Measurements from ENCODE around the gene APBB2.
"Not testable (repeated sequence)": the region's sequence is repeated elsewhere in the genome, so short reads cannot be mapped to it uniquely, and the experiment has no call there.

APBB2 gene

GRCh38 chr4:40998675-40999358, 215.5 kb downstream of the APBB2 start:
- Histone ChIP-seq H2AFZ (ENCODE audit: low read length) (no peak overlapping the region), H3K27ac (ENCODE audit: low read depth, low read length, poor library complexity, severe bottlenecking) (no peak overlapping the region)

GRCh38 chr4:40995850-40996249, 218.5 kb downstream of the APBB2 start:
- Histone ChIP-seq H3F3A (ENCODE audit: insufficient read depth, low read length) (no peaks in the 10 kb centered on the region), H3K9me3 (ENCODE audit: low read length) (no peaks in the 10 kb centered on the region), H3K36me3 (ENCODE audit: insufficient read depth, low read length) (no peaks in the 10 kb centered on the region), H3K27ac (ENCODE audit: low read depth, low read length, poor library complexity, severe bottlenecking) (no peak overlapping the region), H4K20me1 (ENCODE audit: insufficient read depth, low read length) (no peaks in the 10 kb centered on the region), H2AFZ (ENCODE audit: low read length) (no peak overlapping the region), H3K4me3 (ENCODE audit: low read depth, low read length, poor library complexity, severe bottlenecking) (no peak overlapping the region), H3K27me3 (ENCODE audit: insufficient read depth, low read length) (no peaks in the 10 kb centered on the region), H3K9me2 (ENCODE audit: low read depth, low read length) (no peaks in the 10 kb centered on the region), H3K4me2 (ENCODE audit: low read length) (no peak overlapping the region), H3K9ac (ENCODE audit: low read length) (no peak overlapping the region), H3K79me2 (ENCODE audit: insufficient read depth, low read length) (no peaks in the 10 kb centered on the region), H3K4me1 (ENCODE audit: insufficient read depth, low read length, severe bottlenecking) (peaks cover 27% of the 10 kb centered on the region)
- no peak for TF ChIP-seq CTCF (IDR thresholded peaks at IDR 0.05; ENCODE audit: low read length)
- no peak for TF ChIP-seq EZH2 (IDR thresholded peaks at IDR 0.05; ENCODE audit: borderline replicate concordance, low read length)

More at GRCh38 chr4:40998675-40999358, 215.5 kb downstream of the APBB2 start:
- Histone ChIP-seq H3K9ac (ENCODE audit: low read length) (no peak overlapping the region), H3K4me3 (ENCODE audit: low read depth, low read length, poor library complexity, severe bottlenecking) (no peak overlapping the region), H3K4me2 (ENCODE audit: low read length) (no peak overlapping the region), H3K27me3 (ENCODE audit: insufficient read depth, low read length) (no peaks in the 10 kb centered on the region), H3K9me2 (ENCODE audit: low read depth, low read length) (no peaks in the 10 kb centered on the region), H4K20me1 (ENCODE audit: insufficient read depth, low read length) (no peaks in the 10 kb centered on the region), H3F3A (ENCODE audit: insufficient read depth, low read length) (no peaks in the 10 kb centered on the region), H3K36me3 (ENCODE audit: insufficient read depth, low read length) (no peaks in the 10 kb centered on the region), H3K4me1 (ENCODE audit: insufficient read depth, low read length, severe bottlenecking) (no peaks in the 10 kb centered on the region), H3K79me2 (ENCODE audit: insufficient read depth, low read length) (no peaks in the 10 kb centered on the region), H3K9me3 (ENCODE audit: low read length) (no peaks in the 10 kb centered on the region)
- no peak for TF ChIP-seq CTCF (IDR thresholded peaks at IDR 0.05; ENCODE audit: low read length)
- no peak for TF ChIP-seq EZH2 (IDR thresholded peaks at IDR 0.05; ENCODE audit: borderline replicate concordance, low read length)

GRCh38 chr4:40994321-40994720, 220.0 kb downstream of the APBB2 start:
- H3K9ac ChIP-seq (ENCODE audit: low read length); H3K4me2 ChIP-seq (ENCODE audit: low read length): not testable (repeated sequence)
- peaks cover 33% of the 10 kb centered on the region for H3K4me1 ChIP-seq (ENCODE audit: insufficient read depth, low read length, severe bottlenecking)

GRCh38 chr4:40993296-40993693, 221.0 kb downstream of the APBB2 start:
- H3K36me3 ChIP-seq (ENCODE audit: insufficient read depth, low read length); H2AFZ ChIP-seq (ENCODE audit: low read length); H3K79me2 ChIP-seq (ENCODE audit: insufficient read depth, low read length); H3F3A ChIP-seq (ENCODE audit: insufficient read depth, low read length); H3K4me2 ChIP-seq (ENCODE audit: low read length); H3K9me3 ChIP-seq (ENCODE audit: low read length); H3K9ac ChIP-seq (ENCODE audit: low read length); H3K27me3 ChIP-seq (ENCODE audit: insufficient read depth, low read length); H4K20me1 ChIP-seq (ENCODE audit: insufficient read depth, low read length); H3K4me3 ChIP-seq (ENCODE audit: low read depth, low read length, poor library complexity, severe bottlenecking); H3K9me2 ChIP-seq (ENCODE audit: low read depth, low read length): not testable (repeated sequence)
- peaks cover 33% of the 10 kb centered on the region for H3K4me1 ChIP-seq (ENCODE audit: insufficient read depth, low read length, severe bottlenecking)
- peak overlapping the region; percentile 88 for H3K27ac ChIP-seq (ENCODE audit: low read depth, low read length, poor library complexity, severe bottlenecking)

More at GRCh38 chr4:40994321-40994720, 220.0 kb downstream of the APBB2 start:
- not testable (repeated sequence) for H3K9me3 ChIP-seq (ENCODE audit: low read length); H3F3A ChIP-seq (ENCODE audit: insufficient read depth, low read length); H3K27me3 ChIP-seq (ENCODE audit: insufficient read depth, low read length); H4K20me1 ChIP-seq (ENCODE audit: insufficient read depth, low read length); H3K27ac ChIP-seq (ENCODE audit: low read depth, low read length, poor library complexity, severe bottlenecking); H2AFZ ChIP-seq (ENCODE audit: low read length); H3K79me2 ChIP-seq (ENCODE audit: insufficient read depth, low read length); H3K4me3 ChIP-seq (ENCODE audit: low read depth, low read length, poor library complexity, severe bottlenecking); H3K9me2 ChIP-seq (ENCODE audit: low read depth, low read length); H3K36me3 ChIP-seq (ENCODE audit: insufficient read depth, low read length)

All from OCI-LY1 (cell line).